HepG2 (cell line): Measurements from ENCODE around the gene TMEM107. TPM values are rescaled to one million over a fixed set of nuclear protein-coding genes. Genes with fewer than 3 reads are reported as not detected.

Source experiments
- CCAR2 ChIP-seq: fragments of 200-400 bp; formaldehyde crosslinking; optimal IDR thresholded peaks from 2 replicates; pipeline ENCODE3; 2018; ENCODE audit warnings: low read depth, mild to moderate bottlenecking, low read length, moderate library complexity
- GABPB1 ChIP-seq: IDR thresholded peaks from 2 replicates; pipeline ENCODE4 v1.6.1; 2016; ENCODE audit warnings: mild to moderate bottlenecking, missing genetic modification reagents, moderate library complexity, missing compliant biosample characterization
- HDAC2 ChIP-seq: sonication (generic); formaldehyde crosslinking; IDR thresholded peaks from 2 replicates; pipeline ENCODE4 v1.4.0; 2020; ENCODE audit warnings: missing genetic modification reagents
- ISL2 ChIP-seq: sonication (generic); formaldehyde crosslinking; IDR thresholded peaks from 2 replicates; pipeline ENCODE4 v1.5.0; 2020; ENCODE audit warnings: missing genetic modification reagents
- MBD4 ChIP-seq: IDR thresholded peaks from 2 replicates; pipeline ENCODE4 v1.6.1; 2012; ENCODE audit warnings: low read length, inconsistent platforms, borderline replicate concordance
- MTA1 ChIP-seq: sonication (generic); formaldehyde crosslinking; IDR thresholded peaks from 2 replicates; pipeline ENCODE4 v1.4.0; 2020; ENCODE audit warnings: missing genetic modification reagents, mild to moderate bottlenecking, borderline replicate concordance
- MYC ChIP-seq: sonication (generic); formaldehyde crosslinking; IDR thresholded peaks from 2 replicates; pipeline ENCODE4 v1.9.0; 2021; ENCODE audit warnings: missing genetic modification reagents, borderline replicate concordance
- NFKB2 ChIP-seq: sonication (generic); formaldehyde crosslinking; IDR thresholded peaks from 2 replicates; pipeline ENCODE4 v1.4.0; 2020; ENCODE audit warnings: missing genetic modification reagents, borderline replicate concordance
- PITX1 ChIP-seq: sonication (generic); formaldehyde crosslinking; IDR thresholded peaks from 2 replicates; pipeline ENCODE4 v1.5.1; 2020; ENCODE audit warnings: mild to moderate bottlenecking, missing genetic modification reagents
- SP4 ChIP-seq: sonication (generic); formaldehyde crosslinking; IDR thresholded peaks from 2 replicates; pipeline ENCODE4 v1.8.1; 2023; ENCODE audit warnings: mild to moderate bottlenecking, missing genetic modification reagents
- ZBTB42 ChIP-seq: sonication (generic); formaldehyde crosslinking; IDR thresholded peaks from 2 replicates; pipeline ENCODE4 v1.5.0; 2020; ENCODE audit warnings: mild to moderate bottlenecking, missing genetic modification reagents
- ZC3H13 ChIP-seq: sonication (generic); formaldehyde crosslinking; IDR thresholded peaks from 2 replicates; pipeline ENCODE4 v1.8.1; 2023; ENCODE audit warnings: mild to moderate bottlenecking, missing genetic modification reagents, moderate library complexity
- ZFP36L2 ChIP-seq: sonication (generic); formaldehyde crosslinking; IDR thresholded peaks from 2 replicates; pipeline ENCODE4 v1.4.0; 2020; ENCODE audit warnings: missing genetic modification reagents
- ZNF572 ChIP-seq: sonication (generic); formaldehyde crosslinking; IDR thresholded peaks from 2 replicates; pipeline ENCODE4 v1.5.1; 2020; ENCODE audit warnings: mild to moderate bottlenecking, missing genetic modification reagents
- ZNF614 ChIP-seq: IDR thresholded peaks from 2 replicates; pipeline ENCODE4 v1.6.1; 2018; ENCODE audit warnings: missing biosample characterization, missing genetic modification reagents, inconsistent platforms, borderline replicate concordance
- ZNF713 ChIP-seq: sonication (generic); formaldehyde crosslinking; IDR thresholded peaks from 2 replicates; pipeline ENCODE4 v1.4.0; 2020; ENCODE audit warnings: mild to moderate bottlenecking, missing genetic modification reagents
- ZNF746 ChIP-seq: sonication (generic); formaldehyde crosslinking; IDR thresholded peaks from 2 replicates; pipeline ENCODE4 v1.8.0; 2022; ENCODE audit warnings: mild to moderate bottlenecking, missing genetic modification reagents
- polyA plus RNA-seq, 8 experiments: library from polyadenylated mRNA; depleted of rRNA in 3 of 8; stranded (reverse) in 7 of 8; unstranded in 1 of 8; fragments of >200 nt; fragmentation: Illumina TruSeq in 4 of 8; extraction: Trizol in 4 of 8; gene quantifications; 2 replicates each; pipeline versions ENCODE4 v1.2.1 to v1.2.3, GENCODE V29; 2011 to 2016; ENCODE audit warnings: low read depth in 4 of 8, missing spikeins in 1 of 8, mixed read lengths in 1 of 8; ENCODE audit not compliant: insufficient read depth in 1 of 8
- total RNA-seq, 5 experiments: library from RNA; depleted of rRNA; stranded (reverse); fragments of >200 nt; fragmentation: Illumina TruSeq; extraction: Trizol; gene quantifications; 2 replicates each; pipeline ENCODE4 v1.2.3, GENCODE V29; 2016; ENCODE audit warnings: low read depth in 1 of 5
- TF ChIP-seq, protein P1 (sequence below): sonication (generic); formaldehyde crosslinking; IDR thresholded peaks from 2 replicates; pipeline ENCODE4 v1.5.1; 2020; ENCODE audit warnings: missing genetic modification reagents, mild to moderate bottlenecking, borderline replicate concordance
- TF ChIP-seq, protein P2 (sequence below): fragments of 450-650 bp; IDR thresholded peaks from 2 replicates; pipeline ENCODE4 v1.6.1; 2017; ENCODE audit warnings: mild to moderate bottlenecking
- TF ChIP-seq, protein P3 (sequence below): IDR thresholded peaks from 2 replicates; pipeline ENCODE4 v1.6.1; 2016; ENCODE audit warnings: control low read depth
- TF ChIP-seq, protein P4 (sequence below): sonication (generic); formaldehyde crosslinking; conservative IDR thresholded peaks from 2 replicates; pipeline ENCODE4 v1.8.1; 2023; ENCODE audit warnings: missing genetic modification reagents

TMEM107 gene
- total and polyA plus RNA-seq, 2 of the 13 experiments (the other 11 are each of a cell fraction or from before 2014, with no cell fraction given) = 7.2 to 15.3 TPM

GRCh38 chr17:8186787-8187516 is 10.8 kb upstream of the TMEM107 start (continued):
- TF ChIP-seq, protein P1, sequence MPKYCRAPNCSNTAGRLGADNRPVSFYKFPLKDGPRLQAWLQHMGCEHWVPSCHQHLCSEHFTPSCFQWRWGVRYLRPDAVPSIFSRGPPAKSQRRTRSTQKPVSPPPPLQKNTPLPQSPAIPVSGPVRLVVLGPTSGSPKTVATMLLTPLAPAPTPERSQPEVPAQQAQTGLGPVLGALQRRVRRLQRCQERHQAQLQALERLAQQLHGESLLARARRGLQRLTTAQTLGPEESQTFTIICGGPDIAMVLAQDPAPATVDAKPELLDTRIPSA (CRISPR knock-in tag) = no peak
- 0 out of 2 replicates have a peak, but pooled peaks have one; percentile 64 for TF ChIP-seq ZBTB42 (CRISPR knock-in tag)
- peak; percentile 67 for TF ChIP-seq GABPB1
- TF ChIP-seq NFKB2 (CRISPR knock-in tag) = 0 out of 2 replicates have a peak, but pooled peaks have one; percentile 66
- no peak for TF ChIP-seq MTA1 (CRISPR knock-in tag)
- TF ChIP-seq, protein P2, sequence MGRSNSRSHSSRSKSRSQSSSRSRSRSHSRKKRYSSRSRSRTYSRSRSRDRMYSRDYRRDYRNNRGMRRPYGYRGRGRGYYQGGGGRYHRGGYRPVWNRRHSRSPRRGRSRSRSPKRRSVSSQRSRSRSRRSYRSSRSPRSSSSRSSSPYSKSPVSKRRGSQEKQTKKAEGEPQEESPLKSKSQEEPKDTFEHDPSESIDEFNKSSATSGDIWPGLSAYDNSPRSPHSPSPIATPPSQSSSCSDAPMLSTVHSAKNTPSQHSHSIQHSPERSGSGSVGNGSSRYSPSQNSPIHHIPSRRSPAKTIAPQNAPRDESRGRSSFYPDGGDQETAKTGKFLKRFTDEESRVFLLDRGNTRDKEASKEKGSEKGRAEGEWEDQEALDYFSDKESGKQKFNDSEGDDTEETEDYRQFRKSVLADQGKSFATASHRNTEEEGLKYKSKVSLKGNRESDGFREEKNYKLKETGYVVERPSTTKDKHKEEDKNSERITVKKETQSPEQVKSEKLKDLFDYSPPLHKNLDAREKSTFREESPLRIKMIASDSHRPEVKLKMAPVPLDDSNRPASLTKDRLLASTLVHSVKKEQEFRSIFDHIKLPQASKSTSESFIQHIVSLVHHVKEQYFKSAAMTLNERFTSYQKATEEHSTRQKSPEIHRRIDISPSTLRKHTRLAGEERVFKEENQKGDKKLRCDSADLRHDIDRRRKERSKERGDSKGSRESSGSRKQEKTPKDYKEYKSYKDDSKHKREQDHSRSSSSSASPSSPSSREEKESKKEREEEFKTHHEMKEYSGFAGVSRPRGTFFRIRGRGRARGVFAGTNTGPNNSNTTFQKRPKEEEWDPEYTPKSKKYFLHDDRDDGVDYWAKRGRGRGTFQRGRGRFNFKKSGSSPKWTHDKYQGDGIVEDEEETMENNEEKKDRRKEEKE = no peak
- TF ChIP-seq ZNF746 (CRISPR knock-in tag) = 0 out of 2 replicates have a peak, but pooled peaks have one; percentile 18
- peak; percentile 15 for TF ChIP-seq ISL2 (CRISPR knock-in tag)
- TF ChIP-seq ZNF713 (CRISPR knock-in tag) = no peak
- peak; percentile 3 for TF ChIP-seq CCAR2
- no peak for TF ChIP-seq ZC3H13
- TF ChIP-seq MBD4 = 0 out of 2 replicates have a peak, but pooled peaks have one; percentile 84
- TF ChIP-seq, protein P3, sequence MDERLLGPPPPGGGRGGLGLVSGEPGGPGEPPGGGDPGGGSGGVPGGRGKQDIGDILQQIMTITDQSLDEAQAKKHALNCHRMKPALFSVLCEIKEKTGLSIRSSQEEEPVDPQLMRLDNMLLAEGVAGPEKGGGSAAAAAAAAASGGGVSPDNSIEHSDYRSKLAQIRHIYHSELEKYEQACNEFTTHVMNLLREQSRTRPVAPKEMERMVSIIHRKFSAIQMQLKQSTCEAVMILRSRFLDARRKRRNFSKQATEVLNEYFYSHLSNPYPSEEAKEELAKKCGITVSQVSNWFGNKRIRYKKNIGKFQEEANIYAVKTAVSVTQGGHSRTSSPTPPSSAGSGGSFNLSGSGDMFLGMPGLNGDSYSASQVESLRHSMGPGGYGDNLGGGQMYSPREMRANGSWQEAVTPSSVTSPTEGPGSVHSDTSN = no peak
- peak; percentile 76; the same call in 1 of the 2 replicates for TF ChIP-seq PITX1
- peak; percentile 52; the same call in 1 of the 2 replicates for TF ChIP-seq MYC (CRISPR knock-in tag)
- TF ChIP-seq, protein P4, sequence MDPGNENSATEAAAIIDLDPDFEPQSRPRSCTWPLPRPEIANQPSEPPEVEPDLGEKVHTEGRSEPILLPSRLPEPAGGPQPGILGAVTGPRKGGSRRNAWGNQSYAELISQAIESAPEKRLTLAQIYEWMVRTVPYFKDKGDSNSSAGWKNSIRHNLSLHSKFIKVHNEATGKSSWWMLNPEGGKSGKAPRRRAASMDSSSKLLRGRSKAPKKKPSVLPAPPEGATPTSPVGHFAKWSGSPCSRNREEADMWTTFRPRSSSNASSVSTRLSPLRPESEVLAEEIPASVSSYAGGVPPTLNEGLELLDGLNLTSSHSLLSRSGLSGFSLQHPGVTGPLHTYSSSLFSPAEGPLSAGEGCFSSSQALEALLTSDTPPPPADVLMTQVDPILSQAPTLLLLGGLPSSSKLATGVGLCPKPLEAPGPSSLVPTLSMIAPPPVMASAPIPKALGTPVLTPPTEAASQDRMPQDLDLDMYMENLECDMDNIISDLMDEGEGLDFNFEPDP (CRISPR knock-in tag) = 0 out of 2 replicates have a peak, but pooled peaks have one; percentile 19
- TF ChIP-seq HDAC2 (CRISPR knock-in tag) = no peak
- 0 out of 2 replicates have a peak, but pooled peaks have one; percentile 66 for TF ChIP-seq ZFP36L2
- TF ChIP-seq ZNF614 (CRISPR knock-in tag) = peak; percentile 14
- peak; percentile 32; the same call in 1 of the 2 replicates for TF ChIP-seq SP4
- TF ChIP-seq ZNF572 (CRISPR knock-in tag) = 0 out of 2 replicates have a peak, but pooled peaks have one; percentile 15
